GM19023 (cell line): ENCODE measurements around the gene TNFAIP8.

Experiments used
- ATAC-seq: cut with Tn5 transposase; IDR thresholded peaks from one replicate; pipeline ENCODE4 v1.9.1; 2021; ENCODE audit warnings: mild to moderate bottlenecking, moderate library complexity; ENCODE audit not compliant: unreplicated experiment

TNFAIP8 gene

GRCh38 chr5:119328753-119329602 is 26.8 kb upstream of the TNFAIP8 start:
- no peak for ATAC-seq

- no peak for ATAC-seq
These were observed 26.2 kb upstream of the TNFAIP8 start for GRCh38 chr5:119329666-119330065.

DNA sequence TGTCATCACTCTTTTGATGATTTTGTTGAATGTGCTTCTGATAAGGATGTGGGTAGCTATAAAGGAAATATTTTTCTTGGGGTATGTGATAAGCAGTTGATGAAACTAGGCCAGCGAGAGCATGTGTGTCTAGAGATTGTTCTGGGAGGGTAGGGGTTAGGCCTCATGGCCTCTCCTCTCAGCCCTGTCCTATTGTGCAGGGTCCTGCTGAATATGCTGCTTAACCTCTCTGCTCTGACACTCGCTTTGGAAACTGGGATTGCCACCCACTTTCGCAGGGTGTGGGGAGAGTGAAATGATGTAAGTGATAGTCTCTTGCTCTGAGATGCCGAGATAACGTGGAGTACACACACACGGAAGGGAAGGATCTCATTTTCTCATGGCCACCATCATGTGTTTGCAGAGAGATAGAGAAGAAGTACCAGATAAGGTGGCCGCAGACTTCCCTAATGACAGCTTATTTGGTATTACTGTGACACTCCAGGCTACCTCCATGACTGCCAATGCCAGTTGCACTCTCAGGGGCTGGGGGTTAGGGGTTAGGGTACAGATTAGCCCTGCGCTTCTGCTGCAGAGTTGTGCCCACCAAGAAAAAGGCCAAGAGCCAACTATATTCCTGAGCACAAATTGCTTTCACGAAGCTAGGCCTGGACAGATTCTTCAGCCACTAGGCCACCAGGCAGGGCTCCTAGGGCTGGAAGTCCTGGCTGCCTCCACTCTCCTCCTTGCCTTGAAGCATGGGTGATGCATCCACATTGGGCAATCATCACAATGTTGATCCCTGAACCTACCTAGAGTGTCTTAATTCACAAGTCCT is 25.2 kb upstream of the TNFAIP8 start:
- no peak for ATAC-seq

DNA sequence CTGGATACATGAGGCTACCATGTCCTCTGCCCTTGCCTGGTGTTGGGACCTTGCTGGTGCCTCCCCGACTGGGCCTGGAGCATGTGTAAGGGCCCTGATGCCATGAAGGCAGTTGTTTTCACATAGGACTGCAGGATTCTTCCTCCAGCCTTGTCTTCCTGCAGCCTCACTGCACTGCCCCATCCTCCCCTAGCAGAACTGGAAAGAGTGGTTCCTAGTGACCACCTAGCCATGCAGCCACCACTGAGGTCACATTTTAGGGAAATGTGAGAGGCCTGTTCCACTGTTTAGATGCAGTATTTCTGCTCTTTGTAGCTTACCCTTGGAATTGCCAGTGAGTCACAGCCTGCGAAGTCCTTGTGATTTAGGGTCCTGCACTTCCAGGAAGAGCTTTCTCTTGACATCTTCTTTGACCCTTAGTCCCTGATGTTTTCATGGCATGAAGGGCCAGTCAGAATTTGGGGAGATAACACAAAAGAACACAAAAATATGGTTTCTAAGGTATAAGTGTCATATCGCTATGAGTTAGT is 24.2 kb upstream of the TNFAIP8 start:
- no peak for ATAC-seq

GRCh38 chr5:119332208-119332607 is 23.6 kb upstream of the TNFAIP8 start:
- ATAC-seq = no peak

DNA sequence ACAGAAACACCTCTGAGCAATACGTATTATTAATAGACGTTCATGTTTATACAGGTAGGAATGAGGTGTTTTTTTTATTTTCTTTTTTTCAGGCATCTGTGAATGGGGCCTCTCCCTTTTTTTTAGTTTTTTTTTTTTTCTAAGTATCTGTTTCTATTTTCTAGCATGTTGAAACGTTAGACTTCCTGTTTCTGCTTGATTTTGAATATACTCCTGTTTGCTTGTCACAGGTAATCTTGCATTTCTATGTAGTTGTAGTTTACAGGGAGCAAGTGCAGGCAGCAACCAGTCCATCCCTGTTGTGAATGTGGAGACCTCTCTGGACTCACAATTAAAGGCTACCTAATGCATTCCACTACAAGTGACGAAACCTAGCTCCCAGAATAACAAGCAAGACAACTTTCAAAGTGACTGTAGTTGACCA is 22.8 kb upstream of the TNFAIP8 start:
- ATAC-seq = peak; percentile 27

DNA sequence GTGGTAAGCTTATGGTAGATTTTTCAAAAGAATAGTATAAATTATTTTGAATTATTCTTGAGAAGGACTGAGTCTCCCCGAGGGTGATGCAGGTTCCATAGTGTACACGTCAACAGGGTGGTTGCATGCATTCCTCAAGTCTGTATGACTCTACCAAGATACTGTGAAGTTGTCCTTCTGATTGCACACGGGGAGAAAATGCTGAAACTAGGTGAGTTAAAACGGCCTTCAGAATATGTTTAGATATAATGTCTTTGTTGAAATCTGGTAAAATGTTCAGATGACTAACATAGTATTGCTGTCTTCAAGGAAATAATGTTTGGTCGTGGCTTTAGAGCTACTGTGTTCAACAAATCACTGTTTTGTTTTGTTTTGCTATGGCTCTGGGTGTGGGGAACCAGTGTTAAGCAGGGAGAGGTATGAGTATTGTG is 22.4 kb upstream of the TNFAIP8 start:
- peak; percentile 26 for ATAC-seq

DNA sequence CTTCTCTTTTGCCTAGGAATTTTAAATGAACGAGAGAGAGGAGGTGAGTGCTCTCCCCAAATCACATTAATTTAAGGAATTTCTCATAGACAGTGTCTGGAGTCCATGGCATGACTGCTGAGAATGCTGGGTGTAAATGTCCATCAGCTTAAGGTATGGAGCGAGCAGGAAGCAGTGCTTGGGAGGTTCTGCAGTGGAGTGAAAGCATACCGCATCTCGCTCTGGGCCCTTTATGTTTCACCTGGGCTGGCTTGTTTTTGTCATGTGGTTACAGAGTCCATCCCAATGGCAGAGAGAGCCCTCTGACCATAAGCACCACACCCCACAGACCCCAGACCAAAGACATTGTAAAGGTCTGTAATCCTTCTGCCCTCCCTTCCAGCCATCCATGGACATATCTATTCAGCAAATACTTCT is 20.6 kb upstream of the TNFAIP8 start:
- no peak for ATAC-seq

- no peak for ATAC-seq
These were observed 19.6 kb upstream of the TNFAIP8 start for GRCh38 chr5:119336262-119336661.

DNA sequence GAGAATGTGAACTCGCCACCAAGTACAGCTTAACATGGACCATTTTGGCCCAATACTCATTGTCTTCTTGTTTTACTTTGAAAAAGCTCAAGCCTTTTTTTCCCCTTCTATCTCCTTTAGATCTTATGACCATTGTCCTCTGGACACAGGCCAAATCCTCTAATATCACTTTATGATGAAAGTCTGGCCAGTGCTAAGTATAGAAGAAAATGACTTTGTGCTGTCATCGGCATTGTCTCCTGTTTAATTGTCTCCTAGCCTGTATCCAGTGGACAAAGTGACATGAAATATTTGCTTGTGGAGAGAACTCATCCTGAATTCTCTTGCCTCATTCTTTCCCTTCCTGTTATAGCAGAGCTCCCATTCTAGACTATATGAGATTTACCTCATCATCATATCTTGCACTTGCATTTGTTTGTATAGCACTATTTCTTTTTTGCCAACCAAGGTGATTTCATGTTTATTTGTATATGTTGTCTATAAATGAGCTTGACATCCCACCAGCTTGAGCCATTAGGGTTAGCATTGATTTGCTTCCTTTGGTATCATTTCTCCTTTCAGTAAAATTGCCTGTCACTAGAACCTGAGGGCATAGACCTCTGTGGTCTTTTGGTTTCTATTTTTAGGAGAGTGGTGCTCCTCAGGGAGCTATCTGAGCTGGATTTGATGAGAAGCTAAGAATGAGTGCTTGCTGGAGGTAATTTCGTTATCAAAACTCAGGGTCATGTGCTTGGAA is 18.8 kb upstream of the TNFAIP8 start:
- no peak for ATAC-seq

DNA sequence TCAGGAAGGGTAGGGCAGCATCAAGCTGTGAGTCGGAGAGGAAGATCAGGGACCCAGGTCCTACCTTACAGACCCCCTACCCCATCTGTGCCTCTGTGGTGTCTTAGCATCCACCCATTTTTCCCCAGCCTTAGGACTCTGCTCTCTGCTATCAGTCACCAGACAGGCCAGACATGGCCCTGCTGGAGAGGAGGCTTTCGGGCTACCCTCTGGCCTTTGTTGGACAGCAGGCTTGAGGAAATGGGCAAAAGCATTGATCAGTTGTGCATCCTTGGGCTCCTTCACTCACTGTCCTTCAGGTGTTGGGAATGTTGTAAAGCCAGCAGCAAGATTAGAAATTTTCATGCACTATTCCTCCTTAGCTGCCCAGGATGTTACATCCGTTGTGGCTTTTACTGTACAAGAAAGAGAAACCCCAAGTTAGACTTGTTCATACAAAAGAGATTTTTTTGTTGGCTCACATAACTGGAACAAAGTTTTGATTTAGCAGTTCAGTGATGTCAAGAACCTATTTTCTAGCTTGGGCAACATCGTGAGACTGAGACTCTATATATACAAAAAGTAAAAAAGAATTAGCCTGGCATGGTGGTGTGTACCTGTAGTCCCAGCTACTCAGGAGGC is 17.4 kb upstream of the TNFAIP8 start:
- no peak for ATAC-seq

DNA sequence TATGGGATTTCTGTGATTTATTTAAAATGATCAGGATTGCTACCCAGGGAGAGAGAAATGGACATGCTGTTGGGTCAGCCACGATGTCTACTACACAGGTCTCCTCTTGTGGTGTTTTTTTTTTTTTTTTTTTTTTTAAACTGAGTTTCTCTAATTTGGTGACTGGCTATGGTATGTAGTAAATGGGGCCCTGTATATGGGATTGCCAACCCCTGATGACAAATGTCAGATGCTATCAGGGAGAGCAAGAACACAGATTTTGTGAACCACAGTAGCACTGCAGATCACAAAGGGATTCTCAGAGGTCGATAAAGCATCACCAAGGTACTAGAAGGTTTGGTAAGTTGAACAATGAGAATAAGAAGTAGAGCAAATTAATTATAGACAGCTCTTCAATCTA is 16.5 kb upstream of the TNFAIP8 start:
- no peak for ATAC-seq

DNA sequence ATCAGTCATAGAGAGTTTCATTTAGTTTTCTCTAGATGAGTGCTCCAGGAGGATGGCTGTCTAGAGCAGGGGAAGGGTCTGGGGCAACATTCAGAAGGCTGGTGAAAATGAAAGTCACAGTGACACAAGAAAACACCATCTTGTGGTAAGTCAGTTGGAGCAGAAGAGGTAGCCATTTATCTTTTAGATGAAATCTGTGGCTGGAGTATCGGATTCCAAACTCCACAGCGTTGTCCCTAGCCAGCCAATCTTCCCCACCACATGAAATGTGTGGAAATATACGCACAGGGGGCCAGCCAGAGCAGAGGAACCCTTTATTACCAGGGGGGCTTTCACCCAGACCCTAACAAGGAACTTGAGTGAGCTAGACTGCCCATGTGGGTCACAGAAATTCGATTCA is 15.9 kb upstream of the TNFAIP8 start:
- no peak for ATAC-seq

DNA sequence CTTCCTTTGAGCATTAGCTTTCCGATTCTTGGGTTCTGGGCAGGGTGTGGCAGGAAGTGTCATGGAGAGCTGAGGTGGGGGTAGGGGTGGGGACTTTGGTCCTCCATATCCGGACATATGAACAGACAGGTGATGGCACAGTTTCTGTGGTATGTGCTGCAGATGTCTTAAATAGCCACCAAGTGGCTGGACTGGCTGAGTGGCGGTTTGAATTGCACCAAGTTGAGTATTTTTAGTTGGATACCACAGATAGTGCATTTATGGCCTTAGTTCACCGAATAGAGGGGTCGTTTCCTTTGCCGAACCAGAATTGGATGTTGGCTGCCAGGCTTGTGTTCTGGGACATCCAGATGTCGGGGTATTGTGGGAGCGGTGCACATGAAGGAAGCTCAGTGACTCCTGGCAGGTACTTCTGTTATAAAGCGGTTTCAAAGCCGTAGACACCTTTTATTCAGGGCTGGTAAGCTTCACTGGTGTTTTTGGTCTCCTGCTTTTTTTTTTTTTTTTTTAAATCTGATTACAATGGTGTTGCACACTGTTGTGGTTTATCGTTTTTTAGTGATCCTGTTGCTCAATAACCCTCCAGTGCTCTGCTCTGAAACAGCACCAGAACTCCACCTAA is 15.1 kb upstream of the TNFAIP8 start:
- ATAC-seq = peak; percentile 68

- peak; percentile 52 for ATAC-seq
These were observed 14.1 kb upstream of the TNFAIP8 start for GRCh38 chr5:119341452-119342349.

- no peak for ATAC-seq
These were observed 13.4 kb upstream of the TNFAIP8 start for GRCh38 chr5:119342406-119342805.

GRCh38 chr5:119343052-119343451 is 12.8 kb upstream of the TNFAIP8 start:
- ATAC-seq = no peak

GRCh38 chr5:119343766-119344165 is 12.1 kb upstream of the TNFAIP8 start:
- ATAC-seq = peak; percentile 24

- ATAC-seq = no peak
These were observed 11.6 kb upstream of the TNFAIP8 start for GRCh38 chr5:119344231-119344630.
